SH-SY5Y (cell line): ENCODE data around the gene IFIT5.

ENCODE experiments used
- GATA2 ChIP-seq: IDR thresholded peaks from 2 replicates; pipeline ENCODE4 v1.6.1; 2011; ENCODE audit warnings: mild to moderate bottlenecking, low read depth, low read length
- GATA3 ChIP-seq: IDR thresholded peaks from 2 replicates; pipeline ENCODE4 v1.6.1; 2011; ENCODE audit warnings: low read depth, mild to moderate bottlenecking, low read length, moderate library complexity

GRCh38 chr10:89404104-89405047 is 10.0 kb upstream of the IFIT5 start:
- TF ChIP-seq GATA2 (no peak), GATA3 (no peak)
